Putamen (tissue), 1 donor: ENCODE results near the gene F10.
"Not testable (repeated sequence)": the region's sequence is repeated elsewhere in the genome, so short reads cannot be mapped to it uniquely, and the experiment has no call there.

Source experiments
- DNase-seq: peaks from one replicate; pipeline ENCODE4 v3.0.0-alpha.2; 2016; ENCODE audit warnings: low spot score

The F10 gene

DNA sequence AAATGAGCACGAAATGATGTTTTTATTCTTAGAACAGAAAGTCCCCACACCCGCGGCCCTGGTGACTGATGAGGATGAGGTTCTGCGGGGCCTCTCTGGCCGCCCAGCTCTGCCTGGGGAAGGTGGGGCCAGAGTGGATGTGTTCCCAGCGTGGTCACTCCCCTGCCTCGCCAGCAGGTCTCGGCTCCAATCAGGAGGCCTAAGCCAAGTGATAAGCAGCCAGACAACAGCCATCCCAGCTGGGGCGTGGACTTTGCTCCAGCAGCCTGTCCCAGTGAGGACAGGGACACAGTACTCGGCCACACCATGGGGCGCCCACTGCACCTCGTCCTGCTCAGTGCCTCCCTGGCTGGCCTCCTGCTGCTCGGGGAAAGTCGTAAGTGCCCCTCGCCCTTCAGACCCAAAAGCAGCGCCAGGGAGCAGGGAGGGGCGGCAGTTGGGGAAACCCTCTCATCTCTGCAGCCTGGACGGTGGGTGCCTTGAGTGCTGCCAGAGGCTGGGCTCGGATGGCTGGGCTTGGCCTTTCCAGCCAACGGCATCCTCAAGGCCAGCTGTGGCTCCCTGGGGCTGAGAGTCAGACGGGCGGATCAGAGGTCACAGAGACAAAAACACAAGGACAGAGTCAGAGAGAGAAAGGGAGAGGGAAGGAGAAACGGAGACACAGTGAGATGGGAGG, at the start of gene F10:
Gene F10, plus strand, starts transcription at position 250 of the 676 bp plus-strand sequence. Its CDS starts 57 bp downstream, at position 307.
- DNase-seq: no peak

DNA sequence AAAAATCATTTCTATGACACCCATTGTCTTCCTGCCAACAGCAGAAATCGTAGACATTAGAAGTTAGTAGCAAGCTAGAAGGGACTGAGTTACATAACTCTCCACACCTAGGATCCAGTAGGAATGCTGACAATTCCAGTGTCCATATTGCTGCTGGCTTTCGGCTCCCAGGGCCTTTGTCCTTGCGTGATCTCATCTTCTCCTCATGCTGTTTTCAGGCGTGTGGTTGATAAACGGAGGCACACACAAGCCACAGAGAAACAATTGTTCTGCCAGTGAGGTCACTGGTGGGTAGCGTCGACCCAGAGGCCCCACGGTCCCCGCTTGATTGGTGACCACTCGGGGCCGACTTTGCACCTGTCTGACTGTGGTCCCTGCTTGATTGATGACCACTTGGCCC, 48.7 kb upstream of the F10 start:
- DNase-seq: no peak

DNA sequence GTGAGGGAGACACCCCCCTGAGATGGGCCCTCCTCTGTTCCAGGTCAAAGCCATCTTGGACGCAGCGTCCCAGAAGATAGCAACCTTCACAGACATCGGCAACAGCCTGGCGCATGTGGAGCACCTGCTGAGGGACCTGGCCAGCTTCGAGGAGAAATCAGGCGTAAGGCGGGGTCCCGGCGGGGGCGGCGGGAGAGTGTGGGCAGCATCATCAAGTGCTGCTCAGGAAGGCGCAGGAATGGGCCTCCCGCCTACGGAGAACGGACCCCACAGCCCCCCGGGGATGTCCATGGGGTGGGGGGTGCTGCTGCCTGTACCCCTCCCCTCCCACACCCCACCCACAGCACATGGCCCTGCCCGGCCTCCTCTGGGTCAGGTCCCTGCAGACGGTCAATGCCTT, 48.2 kb upstream of the F10 start:
- no peak for DNase-seq

DNA sequence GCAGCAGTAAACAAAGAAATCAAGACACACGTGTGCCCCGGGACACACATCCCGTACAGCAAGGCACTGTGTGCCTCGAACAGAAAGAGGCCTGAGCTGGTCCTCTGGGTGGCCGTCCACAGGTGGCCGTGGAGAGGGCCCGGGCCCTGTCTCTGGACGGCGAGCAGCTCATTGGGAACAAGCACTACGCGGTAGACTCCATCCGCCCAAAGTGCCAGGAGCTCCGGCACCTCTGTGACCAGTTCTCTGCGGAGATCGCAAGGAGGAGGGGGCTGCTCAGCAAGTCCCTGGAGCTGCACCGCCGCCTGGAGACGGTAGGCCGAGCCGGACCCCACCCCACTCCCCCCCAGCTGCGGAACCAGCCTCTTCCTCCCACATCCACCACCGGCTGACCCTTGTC, 47.7 kb upstream of the F10 start:
- DNase-seq: no peak

DNA sequence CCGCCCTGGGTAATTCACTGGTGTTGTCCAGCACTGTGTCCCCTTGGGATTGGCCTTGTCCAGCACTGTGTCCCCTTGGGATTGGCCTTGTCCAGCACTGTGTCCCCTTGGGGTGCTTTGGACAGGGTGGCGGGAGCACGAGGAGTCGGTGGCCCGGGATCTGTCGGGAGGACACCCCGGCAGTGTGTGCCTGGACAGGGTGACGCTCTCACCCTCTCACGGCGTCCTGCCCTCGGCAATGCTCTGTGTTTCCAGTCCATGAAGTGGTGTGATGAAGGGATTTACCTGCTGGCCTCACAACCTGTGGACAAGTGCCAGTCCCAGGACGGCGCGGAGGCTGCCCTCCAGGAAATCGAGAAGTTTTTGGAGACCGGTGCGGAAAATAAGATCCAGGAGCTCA, 46.9 kb upstream of the F10 start:
- DNase-seq: no peak

DNA sequence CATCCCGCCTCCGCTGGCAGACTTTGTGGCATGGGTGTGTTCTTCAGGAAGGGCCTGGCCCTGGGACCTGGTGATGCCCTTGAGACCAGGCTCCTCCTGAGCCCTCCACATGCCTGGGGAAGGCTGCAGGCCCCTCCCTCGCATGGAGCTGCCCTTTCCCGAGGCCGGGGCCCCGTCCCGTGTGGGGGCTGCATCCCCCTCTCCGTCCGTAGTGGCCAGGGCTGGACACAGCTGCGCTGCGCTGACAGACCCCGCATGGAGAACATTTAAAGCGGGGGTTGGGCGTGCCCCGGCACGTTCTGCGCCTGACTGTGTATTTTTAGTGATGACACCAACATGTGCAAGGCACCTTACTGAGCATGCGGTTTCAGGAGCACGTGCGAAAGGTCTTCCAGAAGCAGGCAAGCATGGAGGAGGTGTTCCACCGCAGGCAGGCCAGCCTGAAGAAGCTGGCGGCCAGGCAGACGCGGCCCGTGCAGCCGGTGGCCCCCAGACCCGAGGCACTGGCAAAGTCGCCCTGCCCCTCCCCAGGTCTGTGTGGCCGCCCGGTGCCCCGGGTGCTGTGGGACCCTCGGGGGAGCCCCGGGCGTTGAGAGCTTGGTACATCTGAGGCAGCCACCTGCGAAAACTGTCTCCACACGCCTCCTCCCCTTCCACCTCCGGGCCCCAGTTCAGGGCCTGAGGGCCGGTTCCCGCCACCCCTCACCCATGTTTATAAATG, 45.8 kb upstream of the F10 start:
- no peak for DNase-seq

DNA sequence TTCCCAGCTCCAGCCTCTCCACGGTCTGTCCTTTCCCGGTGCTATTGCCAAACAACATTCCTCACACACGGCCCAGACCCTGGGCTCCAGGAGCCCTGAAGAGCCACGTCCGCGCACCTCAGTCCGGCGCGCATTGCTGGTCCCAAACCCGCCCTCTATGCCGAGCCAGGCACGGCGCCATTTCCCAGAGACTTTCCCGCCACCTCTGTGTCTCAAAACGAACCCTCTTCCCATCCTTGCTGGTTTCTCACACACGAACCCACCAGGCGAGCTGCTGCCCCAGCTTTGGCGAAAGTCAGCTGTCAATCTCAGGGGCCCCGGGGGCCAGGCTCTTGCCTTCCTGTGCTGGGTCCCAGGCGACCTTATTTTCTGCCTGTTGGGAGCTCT, 45.0 kb upstream of the F10 start:
- no peak for DNase-seq

DNA sequence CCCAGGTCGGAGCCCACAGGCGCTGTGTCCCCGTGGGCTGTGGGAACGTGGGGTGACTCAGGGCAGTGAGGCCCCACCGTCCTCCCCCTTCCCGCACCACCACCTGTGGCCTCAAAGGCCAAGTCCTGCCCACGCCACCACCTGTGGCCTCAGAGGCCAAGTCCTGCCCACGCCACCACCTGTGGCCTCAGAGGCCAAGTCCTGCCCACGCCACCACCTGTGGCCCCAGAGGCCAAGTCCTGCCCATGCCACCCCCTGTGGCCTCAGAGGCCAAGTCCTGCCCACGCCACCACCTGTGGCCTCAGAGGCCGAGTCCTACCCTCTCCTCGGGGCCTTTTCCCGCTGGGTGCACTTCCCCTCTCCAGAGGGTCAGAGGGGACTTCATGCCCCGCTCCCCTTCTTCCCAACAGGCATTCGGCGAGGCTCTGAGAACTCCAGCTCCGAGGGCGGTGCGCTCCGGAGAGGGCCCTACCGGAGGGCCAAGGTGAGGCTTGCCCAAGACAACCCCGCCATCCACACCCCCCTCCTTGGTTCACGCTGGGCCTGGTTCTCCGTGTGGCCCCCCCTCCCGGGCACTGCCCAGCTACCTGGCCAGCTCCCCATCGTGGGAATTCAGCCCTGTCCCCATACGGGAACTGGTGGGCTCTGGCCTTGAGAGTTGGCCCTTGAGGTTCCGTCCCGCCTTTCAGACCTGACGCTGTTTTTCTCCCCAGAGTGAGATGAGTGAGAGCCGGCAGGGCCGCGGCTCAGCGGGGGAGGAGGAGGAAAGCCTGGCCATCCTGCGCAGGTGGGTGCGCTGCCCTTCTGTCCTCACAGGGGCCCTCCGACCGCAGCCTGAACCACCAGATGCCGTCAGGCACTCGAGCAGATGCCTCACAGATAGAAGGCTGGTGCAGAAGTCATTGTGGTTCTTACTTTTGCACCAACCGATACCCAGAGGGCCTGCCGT, 44.4 kb upstream of the F10 start:
- no peak for DNase-seq

DNA sequence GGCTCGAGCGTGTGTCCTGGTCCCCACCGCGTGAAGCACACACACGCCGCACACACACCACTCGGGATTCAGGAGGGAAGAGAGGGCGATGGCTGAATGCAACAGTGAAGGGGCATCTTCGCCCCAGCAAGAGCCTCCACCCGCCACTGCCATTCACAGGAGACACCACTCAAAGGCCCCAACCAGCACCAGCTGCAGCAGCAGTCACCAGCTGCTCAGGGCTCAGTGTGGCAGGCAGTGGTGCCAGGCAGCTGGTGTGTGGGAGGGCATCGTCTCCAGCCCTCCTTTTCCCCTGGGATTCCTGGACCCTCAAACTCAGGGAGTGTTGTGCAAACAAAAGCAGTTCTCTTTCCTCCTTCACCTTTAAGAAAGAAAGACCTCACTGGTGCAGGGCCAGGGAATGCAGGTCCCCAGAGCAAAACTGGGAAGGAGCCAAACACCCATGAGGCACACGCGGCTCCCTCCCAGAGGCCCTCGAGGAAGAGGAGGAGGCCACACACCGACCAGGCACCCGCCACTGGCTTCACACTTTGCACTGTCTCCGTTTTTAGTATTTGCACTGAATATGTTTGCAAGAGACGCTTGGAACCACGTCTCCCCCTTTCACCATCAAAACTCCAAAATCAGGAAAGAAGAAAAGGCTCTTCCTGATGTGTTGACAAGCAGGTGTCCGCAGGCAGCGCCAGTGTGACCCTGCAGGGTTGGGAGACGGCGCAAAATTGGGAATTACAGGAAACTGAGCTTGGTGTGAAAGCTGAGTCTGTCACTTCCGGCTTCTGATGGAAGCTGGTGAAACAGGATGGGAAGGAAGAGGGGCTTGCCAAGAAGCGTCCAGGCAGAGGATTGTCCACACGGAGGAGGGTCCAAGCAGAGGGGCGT, 43.5 kb upstream of the F10 start:
- peak; percentile 64 for DNase-seq

DNA sequence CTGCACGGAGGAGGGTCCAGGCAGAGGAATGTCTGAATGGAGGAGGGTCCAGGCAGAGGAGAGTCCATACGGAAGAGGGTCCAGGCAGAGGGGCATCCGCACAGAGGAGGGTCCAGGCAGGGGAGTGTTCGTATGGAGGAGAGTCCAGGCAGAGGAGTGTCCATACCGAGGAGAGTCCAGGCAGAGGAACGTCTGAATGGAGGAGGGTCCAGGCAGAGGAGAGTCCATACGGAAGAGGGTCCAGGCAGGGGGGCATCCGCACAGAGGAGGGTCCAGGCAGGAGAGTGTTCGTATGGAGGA, 42.9 kb upstream of the F10 start:
- DNase-seq: not testable (repeated sequence)

DNA sequence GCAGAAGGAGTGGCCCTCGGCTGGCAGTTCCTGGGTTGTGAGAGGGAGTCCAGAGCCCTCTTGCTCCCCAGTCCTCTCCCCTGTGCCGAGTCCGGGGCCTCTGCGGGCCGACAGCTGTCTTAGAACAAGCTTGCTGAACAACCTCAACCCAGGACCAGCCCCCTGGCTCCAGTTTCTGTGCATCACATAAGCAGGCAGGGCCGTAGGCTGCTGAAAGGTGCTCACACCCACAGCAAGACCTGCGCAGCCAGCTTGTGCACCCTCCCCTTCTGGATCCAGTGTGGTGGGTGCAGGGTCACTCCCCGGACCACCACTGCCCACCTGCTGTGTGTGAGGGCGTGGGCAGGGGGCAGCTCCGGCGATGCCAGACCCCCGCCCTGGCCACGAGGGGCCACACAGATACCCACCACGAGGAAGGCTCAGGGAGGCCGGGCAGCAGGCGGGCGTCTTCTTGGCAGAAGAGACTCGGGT, 42.2 kb upstream of the F10 start:
- DNase-seq: no peak

DNA sequence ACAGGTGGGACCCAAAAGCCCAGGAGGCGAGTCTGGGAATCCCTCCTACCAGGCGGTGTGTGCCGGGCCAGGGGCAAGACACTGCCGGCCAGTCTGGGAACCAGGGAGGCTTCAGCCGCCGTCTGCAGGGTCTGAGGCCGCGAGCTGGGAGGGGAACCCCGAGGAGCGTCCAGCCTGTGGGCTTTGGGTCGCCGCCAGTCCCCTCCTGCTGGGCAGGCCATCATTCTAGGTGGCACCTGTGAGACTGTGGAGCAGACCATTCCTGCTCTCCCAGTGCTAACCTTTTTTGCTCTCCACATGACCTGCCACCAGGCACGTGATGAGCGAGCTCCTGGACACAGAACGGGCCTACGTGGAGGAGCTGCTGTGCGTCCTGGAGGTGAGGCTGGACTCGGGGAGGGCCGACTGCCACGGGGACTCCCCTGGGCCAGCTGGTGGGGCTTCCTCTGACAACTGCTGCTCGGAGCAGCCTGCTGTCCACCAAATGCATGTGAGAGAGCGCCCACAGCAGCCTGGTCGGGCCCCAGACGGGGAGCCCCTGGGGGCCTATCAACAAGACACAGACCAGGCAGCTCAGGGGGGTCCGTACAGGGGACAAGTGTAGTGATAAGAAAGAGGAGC, 41.6 kb upstream of the F10 start:
- DNase-seq: no peak

DNA sequence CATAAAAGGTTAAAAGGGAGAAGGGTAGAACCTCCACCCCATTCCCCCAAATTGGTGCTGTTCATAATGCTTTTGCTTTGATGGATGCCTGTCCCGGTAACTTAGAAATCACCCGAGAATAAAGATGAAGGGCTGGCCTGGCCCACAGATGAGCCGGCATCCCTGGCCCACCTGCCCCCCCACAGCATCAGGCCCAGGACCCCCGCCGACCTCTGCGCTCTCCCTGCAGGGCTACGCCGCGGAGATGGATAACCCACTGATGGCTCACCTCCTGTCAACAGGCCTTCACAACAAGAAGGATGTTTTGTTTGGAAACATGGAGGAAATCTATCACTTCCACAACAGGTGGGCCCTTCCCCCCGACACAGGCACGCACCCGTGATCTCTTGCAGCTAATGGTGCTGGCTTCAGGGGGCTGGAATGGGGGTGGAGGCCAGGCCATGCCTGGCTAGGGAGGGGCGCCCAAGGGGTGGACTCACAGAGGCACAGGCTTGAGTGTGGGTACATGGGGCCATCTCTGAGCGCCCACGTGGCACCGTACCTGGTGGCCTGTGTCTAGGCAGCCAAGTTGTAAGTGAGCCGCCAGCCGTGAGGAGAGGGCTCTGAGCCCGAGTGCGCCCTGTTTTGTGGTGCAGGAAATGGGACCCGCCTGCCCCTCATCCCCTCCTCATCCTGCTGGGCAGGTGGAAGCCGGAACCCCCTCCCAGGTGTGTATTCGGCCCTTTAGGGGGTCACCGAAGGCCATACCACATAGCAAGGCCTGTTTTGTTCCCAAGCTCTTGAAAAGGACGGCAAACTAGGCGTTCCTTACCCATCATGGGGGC, 40.2 kb upstream of the F10 start:
- no peak for DNase-seq

DNA sequence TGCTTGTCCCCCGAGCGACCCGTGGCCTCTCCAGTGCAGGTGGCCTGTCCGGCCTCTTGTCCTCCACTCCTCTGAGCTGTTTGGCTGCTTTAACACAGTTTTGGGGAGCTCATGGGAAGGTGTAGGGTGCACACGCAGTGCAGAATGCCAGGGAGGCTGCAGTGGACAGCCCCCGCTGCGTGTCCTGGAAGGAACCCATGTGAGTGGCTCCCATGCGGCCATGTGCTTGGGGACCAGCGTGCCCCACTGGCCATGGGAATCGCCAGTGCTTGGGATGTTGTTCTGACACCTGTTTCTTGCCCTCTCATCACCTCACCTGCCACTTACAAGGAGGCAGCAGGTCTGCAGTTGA, 39.6 kb upstream of the F10 start:
- DNase-seq: no peak

DNA sequence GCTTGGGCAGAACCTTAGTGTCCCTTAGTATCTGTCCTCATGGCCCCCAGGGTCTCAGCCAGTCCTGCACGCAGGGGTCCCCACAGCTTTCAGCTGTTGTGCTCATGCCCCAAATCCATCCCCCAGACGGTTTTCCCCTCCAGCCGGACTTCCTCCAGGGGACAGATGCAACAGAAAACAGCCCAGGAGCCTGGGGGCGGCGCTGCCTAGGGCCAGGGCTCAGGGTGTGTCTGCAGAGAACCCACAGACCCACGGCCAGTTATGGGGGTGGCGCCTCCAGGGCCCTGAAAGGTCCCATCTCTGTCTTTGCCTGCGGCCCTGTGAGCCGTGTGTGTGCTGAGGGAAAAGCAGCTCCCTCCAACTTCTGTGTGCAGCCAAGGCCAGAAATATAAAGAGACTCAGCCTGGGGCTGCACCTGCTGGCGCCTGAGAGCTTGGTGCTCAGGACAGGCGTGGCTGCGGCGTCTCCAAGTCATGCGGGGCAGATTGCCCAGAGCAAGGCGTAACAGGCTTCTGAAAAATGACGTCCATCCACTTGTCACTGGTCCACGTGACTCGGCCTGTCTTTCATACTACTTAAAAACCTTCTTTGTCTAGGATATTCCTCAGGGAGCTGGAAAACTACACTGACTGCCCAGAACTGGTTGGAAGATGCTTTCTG, 39.1 kb upstream of the F10 start:
- DNase-seq: peak; percentile 73

DNA sequence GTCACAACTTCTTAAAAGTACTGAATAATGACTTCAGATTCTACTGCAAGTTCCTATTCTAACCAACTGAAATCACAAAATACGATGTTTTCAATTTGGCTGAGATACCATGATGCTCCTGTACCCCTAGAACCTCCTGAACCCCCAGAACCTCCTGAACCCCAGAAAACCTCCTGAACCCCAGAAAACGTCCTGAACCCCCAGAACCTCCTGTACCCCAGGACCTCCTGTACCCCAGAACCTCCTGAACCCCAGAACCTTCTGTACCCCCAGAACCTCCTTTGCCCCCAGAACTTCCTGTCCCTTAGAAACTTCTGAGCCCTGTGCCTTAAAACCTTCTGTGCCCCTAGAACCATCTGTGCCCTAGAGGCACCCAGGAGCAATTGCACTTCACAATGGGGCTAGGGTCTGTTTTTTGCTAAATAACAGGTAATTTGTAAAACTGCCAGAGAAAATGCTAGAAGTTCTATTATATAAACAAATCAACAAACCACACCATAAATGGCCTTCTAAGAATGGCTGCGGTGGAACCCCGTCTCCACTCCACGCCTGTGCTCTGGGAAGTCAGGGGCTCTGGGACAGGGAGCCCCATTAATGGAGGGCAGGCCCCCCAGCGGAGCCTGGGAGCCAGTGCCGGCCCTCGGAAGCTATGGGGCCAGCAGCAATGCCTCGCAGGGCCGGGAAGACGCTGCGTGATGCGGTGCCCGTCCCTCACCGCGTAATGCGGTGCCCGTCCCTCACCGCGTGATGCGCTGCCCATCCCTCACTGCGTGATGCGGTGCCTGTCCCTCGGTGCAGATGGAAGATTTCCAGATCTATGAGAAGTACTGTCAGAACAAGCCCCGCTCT, 38.3 kb upstream of the F10 start:
- DNase-seq: no peak

DNA sequence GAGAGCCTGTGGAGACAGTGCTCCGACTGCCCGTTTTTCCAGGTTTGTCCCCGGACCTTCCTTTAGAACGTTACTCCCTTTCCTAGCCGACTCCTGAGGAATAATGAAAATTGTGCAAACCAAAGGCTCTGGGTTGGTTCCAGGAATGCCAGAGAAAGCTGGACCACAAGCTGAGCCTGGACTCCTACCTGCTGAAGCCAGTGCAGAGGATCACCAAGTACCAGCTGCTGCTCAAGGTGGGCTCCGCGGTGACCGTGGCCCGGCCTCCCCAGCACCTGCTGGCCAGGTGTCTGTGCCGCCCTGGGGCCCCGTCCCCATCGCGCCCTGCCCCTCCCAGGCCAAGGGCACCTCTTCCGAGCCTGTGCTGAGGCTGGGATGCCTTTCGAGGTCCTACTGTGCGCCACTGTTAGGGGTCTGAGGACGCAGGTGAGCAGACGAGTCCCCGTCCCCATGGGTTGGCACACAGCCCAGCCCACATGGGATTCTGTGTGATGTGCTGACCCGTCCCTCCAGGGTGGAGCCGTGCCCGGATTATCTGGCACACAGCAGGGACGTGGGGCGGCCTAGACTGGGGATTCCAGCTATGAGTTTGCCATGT, 37.6 kb upstream of the F10 start:
- no peak for DNase-seq

DNA sequence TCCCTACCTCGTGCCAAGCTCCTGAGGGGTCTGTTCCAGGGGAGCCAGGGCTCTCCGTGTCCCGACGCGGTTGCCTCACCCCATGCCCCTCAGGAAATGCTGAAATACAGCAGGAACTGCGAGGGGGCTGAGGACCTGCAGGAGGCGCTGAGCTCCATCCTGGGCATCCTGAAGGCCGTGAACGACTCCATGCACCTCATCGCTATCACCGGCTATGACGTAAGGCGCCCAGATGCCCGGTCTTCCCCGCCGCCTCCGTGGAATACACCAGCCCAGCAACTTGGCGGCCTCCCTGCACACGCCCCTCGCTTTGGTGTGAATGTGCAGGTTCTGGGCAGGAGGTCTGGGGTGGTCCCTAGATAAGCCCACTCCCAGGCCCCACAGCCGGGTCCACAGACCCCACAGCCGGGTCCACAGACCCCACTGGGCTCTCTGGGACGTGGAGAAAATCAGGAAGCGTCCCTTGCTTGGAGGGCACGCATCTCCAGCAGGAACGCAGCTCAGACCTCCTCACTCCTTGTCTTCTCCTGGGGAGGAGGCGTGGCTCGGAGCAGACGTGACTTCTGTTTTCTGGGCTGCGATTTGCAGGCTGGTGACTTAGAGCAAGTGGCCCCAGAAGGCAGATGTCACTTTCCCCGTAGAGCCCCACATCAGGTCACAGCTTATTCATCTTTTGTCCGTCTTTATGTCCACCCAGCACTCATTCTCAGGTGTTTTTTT, 36.4 kb upstream of the F10 start:
- DNase-seq: no peak
